IMR-90 (cell line): ENCODE measurements around the gene CD8A.

Experiments
- ELK1 ChIP-seq: fragments of 150-350 bp; IDR thresholded peaks from 2 replicates; pipeline ENCODE4 v1.6.1; 2016; ENCODE audit warnings: low read depth, mild to moderate bottlenecking, low read length, moderate library complexity, borderline replicate concordance
- MXI1 ChIP-seq: IDR thresholded peaks from 2 replicates; pipeline ENCODE4 v1.6.1; 2012; ENCODE audit warnings: low read depth, mild to moderate bottlenecking, low read length, moderate library complexity, borderline replicate concordance
- POLR2A ChIP-seq: IDR thresholded peaks from 2 replicates; pipeline ENCODE4 v1.6.1; 2012; ENCODE audit warnings: mild to moderate bottlenecking, low read depth, low read length
- RAD21 ChIP-seq: IDR thresholded peaks from 2 replicates; pipeline ENCODE4 v1.6.1; 2012; ENCODE audit warnings: low read length, improper control_type of control experiment
- USF2 ChIP-seq: fragments of 150-350 bp; IDR thresholded peaks from 2 replicates; pipeline ENCODE4 v1.6.1; 2017; ENCODE audit warnings: mild to moderate bottlenecking, antibody characterized with exemption, low read length, low read depth
- TF ChIP-seq, protein P1 (sequence below): conservative IDR thresholded peaks from 2 replicates; pipeline ENCODE4 v1.5.1; 2012; ENCODE audit warnings: mild to moderate bottlenecking, low read depth, low read length, improper control_type of control experiment

GRCh38 chr2:86783615-86784339 lies 6.9 kb downstream of the CD8A start:
- TF ChIP-seq POLR2A: no peak
- TF ChIP-seq USF2: no peak
- TF ChIP-seq MXI1: no peak
- no peak for TF ChIP-seq ELK1
- no peak for TF ChIP-seq RAD21
- TF ChIP-seq, protein P1, sequence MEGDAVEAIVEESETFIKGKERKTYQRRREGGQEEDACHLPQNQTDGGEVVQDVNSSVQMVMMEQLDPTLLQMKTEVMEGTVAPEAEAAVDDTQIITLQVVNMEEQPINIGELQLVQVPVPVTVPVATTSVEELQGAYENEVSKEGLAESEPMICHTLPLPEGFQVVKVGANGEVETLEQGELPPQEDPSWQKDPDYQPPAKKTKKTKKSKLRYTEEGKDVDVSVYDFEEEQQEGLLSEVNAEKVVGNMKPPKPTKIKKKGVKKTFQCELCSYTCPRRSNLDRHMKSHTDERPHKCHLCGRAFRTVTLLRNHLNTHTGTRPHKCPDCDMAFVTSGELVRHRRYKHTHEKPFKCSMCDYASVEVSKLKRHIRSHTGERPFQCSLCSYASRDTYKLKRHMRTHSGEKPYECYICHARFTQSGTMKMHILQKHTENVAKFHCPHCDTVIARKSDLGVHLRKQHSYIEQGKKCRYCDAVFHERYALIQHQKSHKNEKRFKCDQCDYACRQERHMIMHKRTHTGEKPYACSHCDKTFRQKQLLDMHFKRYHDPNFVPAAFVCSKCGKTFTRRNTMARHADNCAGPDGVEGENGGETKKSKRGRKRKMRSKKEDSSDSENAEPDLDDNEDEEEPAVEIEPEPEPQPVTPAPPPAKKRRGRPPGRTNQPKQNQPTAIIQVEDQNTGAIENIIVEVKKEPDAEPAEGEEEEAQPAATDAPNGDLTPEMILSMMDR: no peak
